Measurements from ENCODE around the gene SMARCA2.

DNA sequence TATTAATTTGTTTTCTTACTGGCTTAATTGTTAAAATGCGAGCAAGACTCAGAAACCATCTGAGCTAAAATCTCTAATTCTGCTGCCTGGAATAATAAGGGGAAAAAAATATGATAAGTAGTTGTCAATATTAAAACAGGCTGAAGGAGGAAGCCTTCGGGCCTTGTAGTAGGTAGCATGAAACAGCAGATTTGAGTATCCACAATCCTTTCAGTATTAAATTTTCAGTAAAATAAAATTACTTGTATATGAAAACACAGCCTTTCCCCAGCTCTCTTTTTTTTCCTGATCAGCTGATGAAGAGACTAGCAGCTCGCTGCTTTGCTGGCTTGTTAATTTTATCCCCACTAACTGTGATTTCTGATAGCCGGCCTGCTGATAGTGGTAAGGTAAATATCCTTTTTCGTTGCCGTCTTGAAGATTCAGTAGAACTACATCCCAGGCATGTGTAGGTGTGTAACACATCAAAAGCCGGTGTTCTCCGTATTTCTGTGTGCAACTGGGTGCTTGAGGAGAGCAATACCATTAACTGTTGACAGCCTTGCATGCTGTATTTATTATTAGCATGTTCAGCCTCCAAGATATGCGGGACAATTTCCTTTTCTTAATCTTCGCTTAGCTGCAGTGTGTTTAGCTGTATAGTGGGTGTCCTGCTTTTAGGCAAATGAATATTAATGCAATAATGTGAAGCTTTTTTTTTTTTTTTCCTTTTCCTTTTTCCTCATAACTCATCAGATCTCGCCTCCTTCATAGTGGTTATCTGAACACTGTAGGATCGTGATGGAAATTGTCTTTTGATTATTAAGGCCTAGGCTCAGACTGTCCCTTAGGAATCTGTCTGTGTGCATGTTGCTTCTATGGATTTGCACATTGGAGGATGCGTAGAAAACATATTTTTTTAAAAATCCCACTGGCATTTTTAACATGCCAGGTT is 144.6 kb downstream of the SMARCA2 start:
- TF ChIP-seq POLR2A (IDR thresholded peaks at IDR 0.05; ENCODE audit: low read depth) = no peak
- TF ChIP-seq, protein P1, sequence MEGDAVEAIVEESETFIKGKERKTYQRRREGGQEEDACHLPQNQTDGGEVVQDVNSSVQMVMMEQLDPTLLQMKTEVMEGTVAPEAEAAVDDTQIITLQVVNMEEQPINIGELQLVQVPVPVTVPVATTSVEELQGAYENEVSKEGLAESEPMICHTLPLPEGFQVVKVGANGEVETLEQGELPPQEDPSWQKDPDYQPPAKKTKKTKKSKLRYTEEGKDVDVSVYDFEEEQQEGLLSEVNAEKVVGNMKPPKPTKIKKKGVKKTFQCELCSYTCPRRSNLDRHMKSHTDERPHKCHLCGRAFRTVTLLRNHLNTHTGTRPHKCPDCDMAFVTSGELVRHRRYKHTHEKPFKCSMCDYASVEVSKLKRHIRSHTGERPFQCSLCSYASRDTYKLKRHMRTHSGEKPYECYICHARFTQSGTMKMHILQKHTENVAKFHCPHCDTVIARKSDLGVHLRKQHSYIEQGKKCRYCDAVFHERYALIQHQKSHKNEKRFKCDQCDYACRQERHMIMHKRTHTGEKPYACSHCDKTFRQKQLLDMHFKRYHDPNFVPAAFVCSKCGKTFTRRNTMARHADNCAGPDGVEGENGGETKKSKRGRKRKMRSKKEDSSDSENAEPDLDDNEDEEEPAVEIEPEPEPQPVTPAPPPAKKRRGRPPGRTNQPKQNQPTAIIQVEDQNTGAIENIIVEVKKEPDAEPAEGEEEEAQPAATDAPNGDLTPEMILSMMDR (IDR thresholded peaks at IDR 0.05) = no peak
- no peak for TF ChIP-seq EP300 (IDR thresholded peaks at IDR 0.05)

Data from esophagus muscularis mucosa (tissue), 4 donors.